Measurements from ENCODE around the gene MYCBPAP.

DNA sequence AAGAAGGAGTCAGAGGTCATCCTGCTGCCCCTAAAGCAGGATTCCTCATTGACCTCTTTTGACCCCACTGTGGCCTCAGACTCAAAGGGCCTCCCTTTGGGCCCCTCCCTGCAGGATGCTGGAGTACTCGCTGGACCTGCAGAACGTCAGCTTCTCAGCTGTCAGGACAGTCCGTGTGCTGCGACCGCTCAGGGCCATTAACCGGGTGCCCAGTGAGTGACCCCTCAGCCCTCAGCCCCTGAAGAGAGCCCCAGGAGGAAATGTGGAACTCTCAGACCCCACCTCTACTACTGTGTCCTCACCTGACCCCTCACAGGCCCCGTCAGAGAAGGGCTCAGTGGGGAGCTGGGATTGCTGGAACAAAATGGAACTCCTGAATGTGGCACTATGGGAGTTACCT, 61.4 kb downstream of the MYCBPAP start:
- TF ChIP-seq POLR2A (IDR thresholded peaks at IDR 0.05) = no peak
- TF ChIP-seq, protein P1, sequence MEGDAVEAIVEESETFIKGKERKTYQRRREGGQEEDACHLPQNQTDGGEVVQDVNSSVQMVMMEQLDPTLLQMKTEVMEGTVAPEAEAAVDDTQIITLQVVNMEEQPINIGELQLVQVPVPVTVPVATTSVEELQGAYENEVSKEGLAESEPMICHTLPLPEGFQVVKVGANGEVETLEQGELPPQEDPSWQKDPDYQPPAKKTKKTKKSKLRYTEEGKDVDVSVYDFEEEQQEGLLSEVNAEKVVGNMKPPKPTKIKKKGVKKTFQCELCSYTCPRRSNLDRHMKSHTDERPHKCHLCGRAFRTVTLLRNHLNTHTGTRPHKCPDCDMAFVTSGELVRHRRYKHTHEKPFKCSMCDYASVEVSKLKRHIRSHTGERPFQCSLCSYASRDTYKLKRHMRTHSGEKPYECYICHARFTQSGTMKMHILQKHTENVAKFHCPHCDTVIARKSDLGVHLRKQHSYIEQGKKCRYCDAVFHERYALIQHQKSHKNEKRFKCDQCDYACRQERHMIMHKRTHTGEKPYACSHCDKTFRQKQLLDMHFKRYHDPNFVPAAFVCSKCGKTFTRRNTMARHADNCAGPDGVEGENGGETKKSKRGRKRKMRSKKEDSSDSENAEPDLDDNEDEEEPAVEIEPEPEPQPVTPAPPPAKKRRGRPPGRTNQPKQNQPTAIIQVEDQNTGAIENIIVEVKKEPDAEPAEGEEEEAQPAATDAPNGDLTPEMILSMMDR (IDR thresholded peaks at IDR 0.05) = no peak

All from testis (tissue), 2 donors.